HG03469 (cell line): ENCODE measurements around the gene NRF1.
"Not testable (repeated sequence)": the region's sequence is repeated elsewhere in the genome, so short reads cannot be mapped to it uniquely, and the experiment has no call there.

Source experiments
- ATAC-seq: cut with Tn5 transposase; IDR thresholded peaks from one replicate; pipeline ENCODE4 v1.9.1; 2021; ENCODE audit warnings: mild to moderate bottlenecking, moderate library complexity, moderate number of reproducible peaks; ENCODE audit not compliant: unreplicated experiment

NRF1 gene

DNA sequence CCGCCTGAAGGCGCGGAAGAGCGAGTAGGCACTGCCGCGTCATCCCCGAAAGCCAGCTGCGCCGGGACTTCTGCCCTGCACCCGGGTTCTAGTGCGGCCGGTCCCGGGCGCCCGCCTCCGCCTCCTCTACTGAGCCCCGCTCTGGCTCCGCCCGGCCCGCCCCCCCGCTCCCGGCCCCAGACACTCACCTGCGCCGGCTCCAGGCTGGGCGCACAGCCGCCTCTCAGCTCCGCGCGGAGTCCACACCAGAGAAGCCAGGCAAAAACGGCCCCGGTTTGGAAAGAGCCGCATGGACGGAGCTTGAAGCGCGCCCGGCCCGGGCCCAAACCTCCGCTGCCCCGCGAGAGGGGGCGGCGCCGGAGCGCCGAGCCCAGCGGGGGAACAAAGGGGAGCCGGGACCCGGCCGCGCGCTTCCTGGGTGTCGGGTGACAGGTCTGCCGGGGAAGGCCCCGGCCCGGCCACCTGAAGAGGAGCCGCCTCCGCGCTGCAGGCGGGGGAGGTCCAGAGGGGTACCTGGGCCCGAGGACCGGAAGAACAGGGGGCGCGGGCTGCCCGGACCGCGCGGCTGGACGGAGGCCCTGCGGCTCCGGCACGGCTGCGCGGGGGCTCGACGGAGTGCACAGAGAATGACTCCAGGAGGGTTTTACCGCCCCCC lies 168.2 kb downstream of the NRF1 start:
- no peak for ATAC-seq

DNA sequence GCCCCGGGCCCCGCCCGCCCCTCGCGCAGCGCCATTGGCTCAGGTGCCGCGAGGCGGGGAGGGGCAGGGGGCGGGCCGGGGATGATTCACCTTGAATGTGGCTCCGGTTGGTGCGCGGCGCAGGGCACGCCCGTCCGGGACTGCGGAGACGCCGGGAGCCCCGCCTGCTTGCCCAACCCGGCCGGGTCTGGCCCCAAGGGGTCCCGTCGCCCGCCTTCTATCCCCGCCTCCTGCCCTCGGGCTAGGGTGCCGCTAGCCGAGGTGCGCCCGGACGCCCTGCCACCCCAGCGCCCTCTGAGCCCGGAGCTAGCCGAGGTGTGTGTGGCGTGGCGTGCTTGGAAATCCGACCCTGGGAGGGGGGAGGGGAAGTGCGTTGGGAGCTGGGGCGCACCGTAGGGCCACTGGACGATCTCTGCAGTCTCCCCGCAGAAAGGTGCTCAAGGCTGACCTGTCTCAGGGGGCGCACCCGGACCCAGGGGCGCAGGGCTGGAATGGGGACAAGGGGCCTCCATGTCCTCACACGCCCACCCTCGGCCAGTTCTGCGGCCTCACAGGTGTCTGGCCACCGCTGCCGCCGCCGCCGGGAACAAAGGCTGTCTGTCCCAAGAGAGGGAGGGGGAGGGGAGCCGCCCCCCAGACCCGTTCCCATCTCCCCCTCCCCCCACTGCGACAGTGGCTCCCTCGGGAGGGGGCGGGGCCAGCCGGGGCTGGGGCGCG lies 168.9 kb downstream of the NRF1 start:
- ATAC-seq = no peak

DNA sequence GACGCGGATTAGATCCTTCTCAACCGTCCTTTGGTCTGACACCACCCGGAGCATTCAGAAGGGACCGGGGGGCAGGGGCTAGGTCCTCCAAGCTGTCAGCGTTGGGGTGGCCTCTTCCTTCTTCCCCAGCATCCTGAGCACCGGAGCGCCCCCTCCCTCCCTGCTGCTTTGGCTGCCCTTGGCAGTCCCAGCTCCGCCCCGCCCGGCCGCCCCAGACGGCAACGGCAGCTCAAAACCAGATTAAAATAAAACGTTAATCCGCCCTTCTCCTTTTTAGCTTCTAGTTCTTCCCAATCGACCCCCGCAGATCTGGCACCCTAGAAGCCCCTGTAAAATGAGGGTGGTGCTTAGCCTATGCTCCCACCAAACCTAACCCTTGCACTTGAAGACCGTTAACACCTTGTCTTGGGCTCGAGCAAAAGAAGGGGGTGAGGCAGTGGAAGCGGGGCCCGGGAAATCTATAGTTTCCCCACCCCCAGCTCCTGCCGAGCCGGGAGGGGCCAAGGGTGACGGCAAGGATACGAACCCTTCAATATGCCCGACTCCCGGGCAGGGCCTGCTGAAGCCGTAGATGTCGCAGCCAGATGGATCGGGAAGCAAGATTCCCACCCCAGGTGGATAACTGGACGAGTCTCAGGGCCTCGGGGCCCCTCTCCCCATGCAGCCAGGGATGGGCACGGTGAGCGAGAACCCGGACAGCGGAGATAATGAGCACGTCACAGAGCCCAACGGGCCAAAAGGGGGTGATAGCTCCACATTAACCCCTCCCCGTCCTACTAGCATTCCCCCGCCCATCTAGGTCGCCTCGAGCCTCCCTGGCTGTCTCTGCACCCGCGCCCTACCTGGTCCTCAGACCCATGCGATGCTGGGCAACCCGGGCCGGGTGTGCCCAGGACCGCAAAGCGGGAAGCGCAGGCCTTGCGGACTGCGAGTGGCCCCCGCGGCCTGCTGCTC lies 169.7 kb downstream of the NRF1 start:
- ATAC-seq = no peak

DNA sequence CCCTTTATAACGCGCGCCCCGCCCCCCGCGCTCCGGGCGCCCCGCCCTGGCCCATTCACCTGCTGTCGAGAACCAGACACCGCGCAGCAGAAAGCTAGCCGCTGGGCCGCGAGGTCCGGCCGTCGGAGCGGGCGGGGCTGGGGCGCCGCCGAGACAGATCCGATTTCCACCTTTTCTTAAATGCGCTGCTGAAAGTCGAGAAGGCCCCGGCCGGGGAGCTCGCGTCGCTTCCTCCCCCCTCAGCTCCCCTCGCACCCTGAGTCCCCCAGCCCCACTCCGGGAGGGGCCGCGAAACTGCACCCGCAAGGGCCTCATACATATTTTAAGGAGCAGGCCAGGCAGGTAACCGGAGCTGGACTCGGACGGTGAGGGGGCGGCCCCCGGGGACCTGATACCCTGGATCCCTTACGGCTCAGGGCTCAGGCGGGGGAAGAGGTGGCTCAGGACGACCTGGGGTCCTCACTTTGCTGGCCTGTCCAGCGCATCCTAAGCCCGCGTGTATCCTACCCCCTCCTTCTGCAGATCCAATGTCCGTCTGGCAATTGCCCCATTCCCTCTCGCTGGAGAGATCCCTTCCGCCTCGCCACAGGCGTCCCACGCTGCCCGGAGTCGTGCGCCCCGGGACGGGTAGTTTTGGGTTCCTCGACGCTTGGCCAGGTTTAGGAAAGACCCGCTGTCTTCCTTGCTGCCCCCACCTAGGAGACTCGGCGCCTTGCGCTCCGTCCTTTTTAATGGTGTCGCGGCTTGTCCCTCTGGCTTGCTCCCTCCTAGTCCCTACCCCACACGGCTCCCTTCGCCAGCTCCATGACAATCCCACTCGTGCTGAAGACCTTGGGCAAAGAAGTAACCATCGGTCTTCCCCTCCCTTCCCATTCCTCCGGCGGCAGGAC lies 170.7 kb downstream of the NRF1 start:
- ATAC-seq = no peak

DNA sequence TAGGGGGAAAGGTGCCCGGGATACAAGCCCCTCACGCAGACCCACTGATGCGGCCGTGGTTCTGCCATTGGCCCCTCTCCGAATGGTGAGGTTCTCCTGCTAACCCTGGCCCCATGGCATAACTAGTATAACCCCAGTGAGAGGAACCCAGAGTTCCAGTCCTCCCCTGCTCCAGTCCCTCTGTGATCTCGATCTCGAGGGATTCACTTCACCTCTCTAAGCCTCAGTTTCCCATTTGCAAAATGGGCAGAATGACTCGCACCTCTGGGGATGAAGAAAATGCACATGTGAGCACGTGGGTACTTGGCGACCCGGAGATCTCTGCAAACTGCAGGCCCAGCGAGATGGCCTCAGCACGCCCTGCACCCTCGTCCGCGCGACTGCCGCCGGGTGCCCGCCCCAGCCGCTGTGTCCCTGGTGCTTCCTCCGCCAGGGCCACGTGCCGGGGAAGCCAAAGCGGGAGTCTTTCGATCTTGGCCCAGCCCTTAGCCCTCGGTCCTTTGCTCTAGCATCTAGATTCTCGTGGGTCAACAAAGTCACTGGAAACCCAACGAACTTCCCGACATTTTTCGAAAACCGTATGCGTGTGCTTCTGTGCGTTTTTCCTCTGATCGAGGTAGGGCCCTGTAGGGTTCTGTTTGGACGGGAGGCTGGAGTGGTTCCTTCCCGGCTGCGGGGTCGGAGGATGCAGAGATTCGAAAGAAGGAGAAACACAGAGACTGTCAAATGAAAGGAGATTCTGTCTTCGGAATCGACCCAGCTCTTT lies 171.5 kb downstream of the NRF1 start:
- ATAC-seq = no peak

DNA sequence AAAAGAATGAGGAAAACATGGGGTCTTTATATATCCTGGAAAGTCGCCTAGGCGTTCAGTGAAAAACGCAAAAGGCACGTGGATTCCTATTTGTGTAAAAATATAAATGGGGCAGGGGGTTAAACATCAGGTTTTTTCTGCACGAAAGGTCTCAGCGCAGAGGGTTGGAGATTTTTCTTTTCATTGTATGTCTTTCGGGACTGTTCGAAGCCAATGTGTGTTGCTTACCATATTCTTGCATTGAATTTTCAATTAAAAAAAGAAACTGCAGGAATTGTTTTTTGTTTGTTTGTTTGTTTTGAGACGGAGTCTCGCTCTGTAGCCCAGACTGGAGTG lies 172.0 kb downstream of the NRF1 start:
- ATAC-seq = no peak

DNA sequence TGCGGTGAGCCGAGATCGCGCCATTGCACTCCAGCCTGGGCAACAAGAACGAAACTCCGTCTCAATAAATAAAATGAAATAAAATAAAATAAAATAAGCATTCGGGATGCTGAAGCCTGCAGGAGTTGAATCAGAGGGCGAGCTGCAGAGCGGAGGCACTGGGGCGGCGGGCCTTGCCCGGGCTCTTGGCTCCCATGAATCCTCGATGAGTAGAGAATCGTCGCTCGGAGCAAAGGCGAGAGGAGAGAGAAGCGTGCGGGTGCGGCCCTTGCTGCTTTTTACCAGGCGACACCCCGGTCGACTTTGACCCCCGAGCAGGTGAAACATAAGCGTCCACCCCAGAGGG lies 172.9 kb downstream of the NRF1 start:
- no peak for ATAC-seq

DNA sequence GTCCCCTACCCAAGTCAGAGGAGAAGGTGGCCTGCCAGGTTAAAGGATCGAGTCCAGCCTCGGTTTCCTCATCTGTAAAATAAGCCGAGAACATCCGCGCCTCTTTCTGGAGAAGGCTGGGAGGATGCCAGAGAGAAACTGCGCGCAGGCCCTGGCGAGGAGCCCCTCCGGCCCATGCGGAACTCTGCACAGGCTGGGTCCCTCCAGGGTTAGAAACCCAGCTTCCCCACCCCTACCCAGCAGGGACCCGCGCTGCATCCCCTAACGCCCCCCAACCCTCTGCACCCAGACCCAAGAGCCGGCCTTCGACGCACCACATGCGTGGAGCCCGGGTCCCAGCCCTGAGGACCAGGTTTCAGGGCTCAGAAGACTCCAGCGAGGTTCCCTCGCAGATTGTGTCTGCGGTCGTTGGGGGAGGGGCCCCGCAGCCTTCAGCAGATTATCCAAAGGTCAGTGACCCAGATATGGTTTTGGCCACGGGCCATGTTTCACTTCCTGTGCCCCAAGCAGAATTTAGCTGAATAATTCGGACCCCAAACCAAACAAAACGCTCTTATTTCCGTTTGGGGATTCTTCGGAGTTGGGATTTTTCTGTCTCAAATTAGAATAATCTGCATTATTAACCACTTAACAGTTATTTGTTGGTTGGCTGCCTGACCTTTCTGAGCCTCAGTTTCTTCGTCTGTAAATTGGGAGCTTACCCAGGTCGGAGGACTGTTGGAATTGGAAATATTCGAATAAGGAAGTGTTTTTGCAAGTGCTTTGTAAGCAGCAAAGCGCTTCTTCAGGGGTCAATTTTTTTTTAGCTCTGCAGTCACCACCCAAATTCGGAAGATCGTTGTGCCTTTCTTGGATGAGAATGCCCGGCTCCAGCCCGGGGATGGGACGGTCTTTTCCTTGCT lies 173.5 kb downstream of the NRF1 start:
- no peak for ATAC-seq

DNA sequence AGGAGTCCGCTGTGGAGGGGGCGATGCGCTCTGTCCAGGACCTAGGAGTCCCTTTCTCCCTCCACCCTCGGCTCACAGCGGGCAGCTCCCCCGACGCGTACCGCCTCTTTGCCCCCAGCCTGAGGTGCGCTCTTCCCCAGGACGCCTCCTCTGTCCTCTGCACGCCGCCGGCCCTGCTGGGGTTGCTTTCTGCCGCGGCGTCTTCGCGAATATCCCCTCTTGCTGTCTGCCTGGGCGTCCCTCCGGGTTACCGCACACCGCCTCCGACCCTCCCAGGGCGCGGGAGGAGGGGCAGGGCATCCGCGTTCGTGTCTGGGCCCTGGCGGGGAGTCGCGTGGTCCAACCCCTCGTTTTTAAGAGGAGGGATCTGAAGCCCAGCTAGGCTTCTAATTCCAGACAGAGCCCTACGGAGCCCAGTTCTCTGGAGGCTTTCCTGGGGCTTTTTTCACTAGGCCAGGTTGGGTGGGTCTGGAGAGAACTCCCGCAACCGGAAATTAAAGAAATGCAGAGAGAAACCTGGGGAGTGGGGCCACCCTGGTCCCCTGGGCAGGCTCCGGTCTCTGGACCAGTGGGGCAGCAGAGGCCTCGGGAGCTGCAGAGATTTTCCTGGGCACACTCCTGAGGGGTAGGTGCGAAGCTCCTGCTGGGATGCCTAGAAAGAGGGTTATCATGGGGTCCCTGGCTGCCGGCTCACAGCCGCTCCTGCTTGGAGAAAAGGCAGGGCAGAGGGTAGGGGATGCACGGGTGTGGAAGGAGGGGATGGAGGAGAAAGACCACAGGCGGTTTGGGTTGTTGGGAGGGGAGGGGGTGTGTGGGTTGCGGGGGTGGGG lies 174.4 kb downstream of the NRF1 start:
- ATAC-seq = no peak

DNA sequence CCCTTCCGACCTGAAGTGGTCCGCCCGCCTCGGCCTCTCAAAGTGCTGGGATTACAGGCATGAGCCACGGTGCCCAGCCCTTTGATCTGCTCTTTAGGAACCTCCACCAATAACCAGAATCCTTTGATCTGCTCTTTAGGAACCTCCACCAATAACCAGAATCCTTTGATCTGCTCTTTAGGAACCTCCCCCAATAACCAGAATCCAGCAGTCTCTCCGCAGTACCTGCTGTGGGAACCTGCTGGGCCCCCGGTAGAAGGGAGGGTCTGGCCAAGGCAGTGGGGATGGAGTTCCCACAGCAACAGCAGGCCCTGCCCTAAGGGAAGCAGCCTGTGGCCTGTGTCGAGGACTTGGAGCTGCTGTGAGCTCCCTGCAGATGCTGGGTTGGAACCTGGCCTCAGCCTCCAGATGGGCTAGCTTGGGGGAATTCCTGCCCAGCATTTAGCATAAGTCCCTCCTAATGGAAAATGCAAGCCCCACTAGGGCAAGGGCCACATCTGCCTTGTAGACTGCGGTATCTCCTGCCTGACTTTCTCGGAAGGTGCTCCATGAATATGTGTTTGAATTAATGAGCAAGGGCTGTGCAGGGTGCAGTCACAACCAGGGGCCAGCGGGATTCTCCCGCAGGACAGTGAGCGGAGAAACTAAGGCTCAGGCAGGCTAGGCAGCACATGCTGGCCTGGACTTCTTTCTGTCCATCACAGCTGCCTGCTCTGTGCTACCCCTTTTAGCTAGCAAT lies 175.5 kb downstream of the NRF1 start:
- ATAC-seq = no peak

DNA sequence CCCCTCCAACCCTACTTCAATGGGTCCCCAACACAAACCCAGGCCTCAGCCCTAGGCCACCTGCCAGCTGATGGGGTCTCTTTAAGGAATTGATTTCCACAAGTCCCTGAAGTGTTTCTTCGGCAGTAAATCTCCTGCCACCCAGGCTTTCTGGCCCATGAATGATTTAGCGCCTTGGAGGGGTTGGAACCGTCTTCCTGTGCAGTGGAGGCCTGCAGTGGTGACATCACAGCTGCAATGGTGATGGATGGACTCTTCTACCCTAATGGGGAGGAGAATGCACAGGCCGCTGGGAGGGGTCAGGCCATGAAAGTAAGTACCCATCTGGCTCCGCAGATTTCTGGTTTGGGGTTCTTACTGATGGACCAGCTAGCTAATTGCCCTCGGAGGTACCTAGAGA lies 177.5 kb downstream of the NRF1 start:
- no peak for ATAC-seq

DNA sequence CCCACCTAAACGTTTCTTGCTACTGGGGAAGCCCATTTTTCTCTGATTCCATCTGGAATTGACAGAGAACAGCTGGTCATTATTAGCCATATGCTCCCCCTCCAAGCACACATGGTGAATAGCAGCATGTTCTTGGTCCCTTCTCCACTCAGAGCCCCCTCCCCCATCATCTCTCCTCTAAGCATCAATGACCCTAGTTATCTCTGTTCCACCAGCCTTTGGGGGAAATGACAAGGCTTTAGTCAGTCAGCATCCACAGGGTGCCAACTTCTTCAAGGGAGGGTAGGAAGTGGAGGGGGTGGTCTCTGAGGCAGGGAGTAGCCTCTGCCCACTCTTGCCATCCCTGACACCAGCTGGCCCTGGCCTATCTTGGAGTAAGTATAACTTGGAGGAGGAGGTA lies 178.1 kb downstream of the NRF1 start:
- no peak for ATAC-seq

DNA sequence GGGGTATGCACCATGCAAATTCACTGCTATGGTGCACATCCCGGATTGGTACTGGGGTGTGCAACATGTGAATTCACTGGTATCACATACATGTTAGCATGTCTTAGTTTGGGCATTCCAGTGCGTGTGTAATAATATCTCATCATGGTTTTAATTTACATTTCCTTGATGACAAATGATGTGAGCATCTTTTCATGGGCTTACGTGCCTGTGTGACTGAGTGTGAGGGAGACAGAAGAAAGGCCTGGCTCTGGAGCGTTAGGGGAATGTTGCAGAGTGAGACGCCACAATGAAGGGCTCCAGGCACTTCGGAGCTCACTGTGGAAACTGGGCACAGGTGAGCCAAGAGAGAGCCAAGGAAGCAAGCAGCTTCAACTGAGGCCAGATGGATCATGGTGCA lies 178.6 kb downstream of the NRF1 start:
- no peak for ATAC-seq

DNA sequence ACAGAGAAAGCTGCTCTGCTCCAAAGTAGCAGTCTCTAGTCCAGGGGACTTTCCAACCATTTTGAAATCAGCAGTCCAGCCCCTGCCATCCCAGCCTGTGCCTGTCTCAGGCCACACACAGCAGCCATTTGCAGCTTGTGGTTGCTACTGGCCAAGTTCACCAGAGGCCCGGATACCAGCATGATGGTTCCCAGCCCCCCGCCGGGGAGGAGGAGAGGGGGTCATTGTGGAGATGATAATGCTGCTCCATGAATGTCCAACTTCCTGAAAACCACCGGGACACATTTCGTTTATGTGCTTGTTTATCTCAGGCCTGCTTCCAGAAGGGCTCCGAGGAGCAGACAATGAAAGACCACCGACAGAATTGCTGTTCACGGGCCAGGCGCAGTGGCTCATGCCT lies 181.2 kb downstream of the NRF1 start:
- ATAC-seq = no peak

DNA sequence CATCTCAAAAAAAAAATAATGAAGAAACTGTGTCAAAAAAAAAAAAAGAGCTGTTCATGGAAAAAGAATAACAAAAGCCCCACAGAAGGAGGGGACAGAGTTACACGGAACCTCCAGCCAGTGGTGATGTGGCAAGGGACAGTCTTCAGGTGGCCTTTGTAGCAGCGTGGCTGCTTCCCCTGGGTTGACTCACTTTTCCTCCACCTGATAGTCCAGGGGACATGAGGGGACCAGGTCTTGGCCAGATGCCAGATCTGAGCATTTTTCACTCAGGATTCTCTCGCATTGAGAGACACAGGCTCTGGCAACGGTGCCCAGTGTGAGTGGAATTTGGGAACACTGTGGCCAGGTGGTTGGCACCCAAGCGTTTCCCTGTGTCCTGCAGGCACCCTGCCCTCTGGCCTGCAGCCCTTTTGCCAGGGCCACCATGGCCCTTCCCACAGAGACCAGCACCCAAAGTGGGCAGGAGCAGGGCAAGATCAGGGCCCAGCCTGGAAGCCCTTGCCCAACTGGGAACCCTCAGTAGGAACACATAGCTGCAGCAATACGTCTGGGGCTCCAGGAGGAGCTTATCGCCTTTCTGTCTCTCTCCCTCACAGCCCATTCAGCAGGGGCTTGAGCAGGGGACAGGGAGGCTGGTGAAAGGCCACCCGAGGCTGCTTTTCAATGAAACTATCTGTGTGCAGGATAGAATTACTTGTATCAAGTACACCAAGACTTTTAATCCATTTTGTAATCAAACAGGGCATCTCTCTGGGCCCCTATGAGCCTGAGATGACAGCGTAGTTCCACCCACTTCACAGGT lies 182.2 kb downstream of the NRF1 start:
- no peak for ATAC-seq

DNA sequence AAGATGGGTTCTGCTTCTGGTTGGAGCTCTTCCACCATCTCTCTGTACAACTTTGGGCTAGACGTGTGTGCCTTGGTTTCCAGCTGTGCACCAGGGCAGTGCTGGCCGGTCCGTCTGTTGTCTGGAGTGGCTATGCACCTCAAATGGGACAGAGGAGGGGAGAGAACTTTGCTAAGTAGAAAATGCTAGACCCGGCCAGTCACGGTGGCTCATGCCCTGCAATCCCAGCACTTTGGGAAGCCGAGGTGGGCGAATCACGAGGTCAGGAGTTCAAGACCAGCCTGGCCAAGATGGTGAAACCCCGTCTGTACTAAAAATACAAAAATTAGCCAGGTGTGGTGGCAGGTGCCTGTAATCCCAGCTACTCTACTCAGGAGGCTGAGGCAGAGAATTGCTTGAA lies 182.9 kb downstream of the NRF1 start:
- ATAC-seq = not testable (repeated sequence)
